DND-41 (cell line): Measurements from ENCODE around the gene CLCN7.

Experiments used
- EZH2 ChIP-seq: IDR thresholded peaks from 3 replicates; pipeline ENCODE4 v1.6.1; 2012; ENCODE audit warnings: borderline replicate concordance, low read depth, mild to moderate bottlenecking, moderate library complexity, low read length, inconsistent platforms; ENCODE audit not compliant: severe bottlenecking
- TF ChIP-seq, protein P1 (sequence below): IDR thresholded peaks from 2 replicates; pipeline ENCODE4 v1.5.1; 2012; ENCODE audit warnings: borderline replicate concordance, low read length, moderate library complexity, mild to moderate bottlenecking; ENCODE audit not compliant: poor library complexity, severe bottlenecking; ENCODE audit errors: extremely low read depth

DNA sequence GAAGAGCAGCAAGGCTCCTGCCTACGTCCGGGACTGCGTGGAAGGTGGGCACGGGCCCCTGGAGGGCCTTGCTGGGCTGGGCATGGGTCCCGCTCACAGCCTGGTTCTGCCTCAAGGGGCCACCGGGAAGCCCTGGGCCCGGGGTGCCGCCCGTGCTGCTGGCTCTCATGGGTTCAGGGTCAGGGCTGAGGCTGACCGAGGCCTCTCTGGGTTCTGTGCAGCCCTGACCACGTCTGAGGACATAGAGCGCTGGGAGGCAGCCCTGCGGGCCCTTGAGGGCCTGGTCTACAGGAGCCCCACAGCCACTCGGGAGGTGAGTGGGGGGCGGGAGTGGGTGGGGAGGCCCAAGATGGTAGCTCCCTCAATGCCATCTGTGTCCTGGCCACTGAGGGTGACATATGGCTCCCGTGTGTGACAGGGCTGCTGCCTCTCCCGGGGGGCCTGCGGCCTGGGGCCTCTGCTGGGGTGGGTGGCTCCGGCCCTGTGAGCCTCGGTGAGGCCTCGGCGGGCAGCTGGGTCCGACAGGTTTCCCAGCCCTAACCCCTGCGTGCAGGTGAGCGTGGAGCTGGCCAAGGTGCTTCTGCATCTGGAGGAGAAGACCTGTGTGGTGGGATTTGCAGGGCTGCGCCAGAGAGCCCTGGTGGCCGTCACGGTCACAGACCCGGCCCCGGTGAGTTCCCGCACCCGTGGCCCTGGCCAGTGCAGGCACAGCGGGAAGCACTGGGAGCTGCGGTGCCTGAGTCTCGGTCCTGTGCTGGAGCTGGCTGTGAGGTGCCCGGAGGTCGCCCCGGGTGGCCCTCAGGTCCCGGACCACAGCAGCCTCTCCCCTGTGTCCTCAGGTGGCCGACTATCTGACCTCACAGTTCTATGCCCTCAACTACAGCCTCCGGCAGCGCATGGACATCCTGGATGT, 27.5 kb upstream of the CLCN7 start:
- TF ChIP-seq, protein P1, sequence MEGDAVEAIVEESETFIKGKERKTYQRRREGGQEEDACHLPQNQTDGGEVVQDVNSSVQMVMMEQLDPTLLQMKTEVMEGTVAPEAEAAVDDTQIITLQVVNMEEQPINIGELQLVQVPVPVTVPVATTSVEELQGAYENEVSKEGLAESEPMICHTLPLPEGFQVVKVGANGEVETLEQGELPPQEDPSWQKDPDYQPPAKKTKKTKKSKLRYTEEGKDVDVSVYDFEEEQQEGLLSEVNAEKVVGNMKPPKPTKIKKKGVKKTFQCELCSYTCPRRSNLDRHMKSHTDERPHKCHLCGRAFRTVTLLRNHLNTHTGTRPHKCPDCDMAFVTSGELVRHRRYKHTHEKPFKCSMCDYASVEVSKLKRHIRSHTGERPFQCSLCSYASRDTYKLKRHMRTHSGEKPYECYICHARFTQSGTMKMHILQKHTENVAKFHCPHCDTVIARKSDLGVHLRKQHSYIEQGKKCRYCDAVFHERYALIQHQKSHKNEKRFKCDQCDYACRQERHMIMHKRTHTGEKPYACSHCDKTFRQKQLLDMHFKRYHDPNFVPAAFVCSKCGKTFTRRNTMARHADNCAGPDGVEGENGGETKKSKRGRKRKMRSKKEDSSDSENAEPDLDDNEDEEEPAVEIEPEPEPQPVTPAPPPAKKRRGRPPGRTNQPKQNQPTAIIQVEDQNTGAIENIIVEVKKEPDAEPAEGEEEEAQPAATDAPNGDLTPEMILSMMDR = no peak
- TF ChIP-seq EZH2 = no peak
